HEK293T (cell line): ENCODE measurements around the gene RASSF4.

Experiments
- BHLHE40 ChIP-seq: fragments of 450-650 bp; IDR thresholded peaks from 2 replicates; pipeline ENCODE4 v1.6.1; 2016; ENCODE audit warnings: mild to moderate bottlenecking, moderate library complexity, borderline replicate concordance
- ELF4 ChIP-seq: fragments of 450-650 bp; IDR thresholded peaks from 2 replicates; pipeline ENCODE4 v1.6.1; 2017; ENCODE audit warnings: antibody characterized with exemption
- FOXK2 ChIP-seq: fragments of 450-650 bp; IDR thresholded peaks from 2 replicates; pipeline ENCODE4 v1.6.1; 2016; ENCODE audit warnings: mild to moderate bottlenecking
- FOXM1 ChIP-seq: fragments of 450-650 bp; IDR thresholded peaks from 2 replicates; pipeline ENCODE4 v1.6.1; 2017; ENCODE audit warnings: mild to moderate bottlenecking, borderline replicate concordance
- SP1 ChIP-seq: fragments of 450-650 bp; IDR thresholded peaks from 2 replicates; pipeline ENCODE4 v1.6.1; 2017
- SUZ12 ChIP-seq: fragments of 450-650 bp; IDR thresholded peaks from 2 replicates; pipeline ENCODE4 v1.6.1; 2016; ENCODE audit warnings: mild to moderate bottlenecking

GRCh38 chr10:44939691-44940401, 19.8 kb upstream of the RASSF4 start:
- TF ChIP-seq SP1 = no peak
- no peak for TF ChIP-seq ELF4
- no peak for TF ChIP-seq FOXK2
- TF ChIP-seq SUZ12 = no peak
- TF ChIP-seq BHLHE40 = no peak
- TF ChIP-seq FOXM1 = no peak
